Keratinocyte (primary cell): ENCODE measurements around the gene CXorf58.

Source experiments
- EZH2 ChIP-seq: IDR thresholded peaks from one replicate; pipeline ENCODE4 v1.6.1; 2012; ENCODE audit warnings: inconsistent platforms, mild to moderate bottlenecking, low read length, moderate library complexity
- TF ChIP-seq, protein P1 (sequence below), 3 experiments: IDR thresholded peaks in 1 of 3; conservative IDR thresholded peaks in 1 of 3; optimal IDR thresholded peaks in 1 of 3; 2 replicates in 2 of 3; 3 replicates in 1 of 3; pipeline versions ENCODE3 to v1.5.1; 2011; ENCODE audit warnings: low read length in 3 of 3, mild to moderate bottlenecking in 3 of 3, moderate library complexity in 2 of 3, control low read depth in 1 of 3, inconsistent platforms in 1 of 3; ENCODE audit not compliant: insufficient read depth in 2 of 3; ENCODE audit errors: extremely low read depth in 1 of 3

DNA sequence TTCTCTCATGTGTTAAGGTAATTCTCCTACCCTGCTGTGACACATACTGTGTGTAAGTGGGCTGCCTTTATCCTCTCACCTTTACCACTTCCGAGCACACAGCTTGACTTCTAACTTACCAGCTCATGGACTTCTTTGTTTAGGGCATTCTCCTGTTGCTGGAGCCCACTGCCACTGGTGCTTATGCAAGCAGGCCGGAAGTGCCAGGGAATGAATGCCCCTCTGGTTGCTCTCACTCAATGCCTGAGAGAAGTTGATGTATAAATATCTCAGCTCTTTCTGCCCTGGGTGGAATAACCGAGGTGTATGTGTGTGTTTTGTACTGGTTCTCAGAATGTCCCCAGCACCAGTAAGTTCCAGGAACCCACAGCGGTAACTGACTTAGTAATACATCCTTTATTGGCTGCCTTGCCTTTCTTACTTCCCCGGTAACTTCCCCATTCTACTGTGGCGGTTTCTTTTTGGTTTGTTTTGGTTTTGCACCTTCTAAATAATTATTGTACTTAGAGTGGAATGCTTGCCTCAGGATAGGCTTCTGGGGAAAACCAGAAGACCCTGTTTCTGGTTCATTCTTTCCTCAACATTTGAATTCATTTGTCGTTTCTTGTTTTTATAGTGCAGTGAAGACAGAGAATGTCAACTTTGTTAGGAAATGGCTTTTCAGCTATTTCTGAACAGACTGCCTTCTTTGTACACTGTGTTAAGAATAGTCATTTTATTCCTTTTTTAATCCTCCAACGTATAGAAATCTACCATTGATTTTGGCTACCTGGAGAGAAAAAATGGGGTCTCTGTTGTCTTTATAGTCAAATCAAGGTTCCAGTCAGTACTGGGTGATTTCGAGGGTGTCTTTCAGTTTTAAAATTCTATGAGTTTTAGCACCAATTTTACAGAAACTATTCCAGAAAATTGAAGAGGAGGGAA lies 45.4 kb downstream of the CXorf58 start:
- TF ChIP-seq, protein P1, sequence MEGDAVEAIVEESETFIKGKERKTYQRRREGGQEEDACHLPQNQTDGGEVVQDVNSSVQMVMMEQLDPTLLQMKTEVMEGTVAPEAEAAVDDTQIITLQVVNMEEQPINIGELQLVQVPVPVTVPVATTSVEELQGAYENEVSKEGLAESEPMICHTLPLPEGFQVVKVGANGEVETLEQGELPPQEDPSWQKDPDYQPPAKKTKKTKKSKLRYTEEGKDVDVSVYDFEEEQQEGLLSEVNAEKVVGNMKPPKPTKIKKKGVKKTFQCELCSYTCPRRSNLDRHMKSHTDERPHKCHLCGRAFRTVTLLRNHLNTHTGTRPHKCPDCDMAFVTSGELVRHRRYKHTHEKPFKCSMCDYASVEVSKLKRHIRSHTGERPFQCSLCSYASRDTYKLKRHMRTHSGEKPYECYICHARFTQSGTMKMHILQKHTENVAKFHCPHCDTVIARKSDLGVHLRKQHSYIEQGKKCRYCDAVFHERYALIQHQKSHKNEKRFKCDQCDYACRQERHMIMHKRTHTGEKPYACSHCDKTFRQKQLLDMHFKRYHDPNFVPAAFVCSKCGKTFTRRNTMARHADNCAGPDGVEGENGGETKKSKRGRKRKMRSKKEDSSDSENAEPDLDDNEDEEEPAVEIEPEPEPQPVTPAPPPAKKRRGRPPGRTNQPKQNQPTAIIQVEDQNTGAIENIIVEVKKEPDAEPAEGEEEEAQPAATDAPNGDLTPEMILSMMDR (optimal IDR thresholded peaks at IDR 0.05 in 1 of 3, IDR thresholded peaks at IDR 0.05 in 1 of 3, conservative IDR thresholded peaks at IDR 0.05 in 1 of 3; ENCODE audit: extremely low read depth in 1 of 3, insufficient read depth in 2 of 3, low read length in 3 of 3) = no peak
- no peak for TF ChIP-seq EZH2
